ENCODE results near the gene R3HDM4.

- TF ChIP-seq CTCF (conservative IDR thresholded peaks at IDR 0.05 in 1 of 2, IDR thresholded peaks at IDR 0.05 in 1 of 2; ENCODE audit: extremely low read depth in 1 of 2, insufficient read depth in 1 of 2, low read depth in 1 of 2, low read length in 2 of 2): no peak
- no peak for TF ChIP-seq EZH2 (IDR thresholded peaks at IDR 0.05; ENCODE audit: borderline replicate concordance, low read length)
Measured at GRCh38 chr19:918481-919198, 5.6 kb upstream of the R3HDM4 start.
